K562 (cell line): ENCODE measurements around the gene DSE.

ENCODE experiments used
- CREB3 ChIP-seq: fragments of 450-650 bp; conservative IDR thresholded peaks from 2 replicates; pipeline ENCODE4 v1.6.1; 2016; ENCODE audit warnings: missing genetic modification characterization, low read depth, mild to moderate bottlenecking, missing compliant biosample characterization, moderate library complexity
- CTCF ChIP-seq, 3 experiments: IDR thresholded peaks in 2 of 3; conservative IDR thresholded peaks in 1 of 3; 2 replicates each; pipeline ENCODE4 v1.5.1; 2011 to 2012; ENCODE audit warnings: low read length in 3 of 3, mild to moderate bottlenecking in 3 of 3, control low read depth in 2 of 3, improper control_type of control experiment in 1 of 3, inconsistent platforms in 1 of 3, low read depth in 1 of 3, mixed read lengths in 1 of 3, moderate library complexity in 1 of 3; ENCODE audit not compliant: insufficient read depth in 2 of 3
- FOS ChIP-seq: IDR thresholded peaks from 3 replicates; pipeline ENCODE4 v1.6.1; 2011; ENCODE audit not compliant: insufficient read length; ENCODE audit errors: extremely low read depth
- KAT8 ChIP-seq: fragments of 450-650 bp; IDR thresholded peaks from 2 replicates; pipeline ENCODE4 v1.6.1; 2016; ENCODE audit warnings: low read depth, mild to moderate bottlenecking
- NFXL1 ChIP-seq: fragments of 450-650 bp; formaldehyde crosslinking; IDR thresholded peaks from 2 replicates; pipeline ENCODE4 v1.4.0; 2021; ENCODE audit warnings: mild to moderate bottlenecking
- POLR2A ChIP-seq: fragments of 450-650 bp; conservative IDR thresholded peaks from 2 replicates; pipeline ENCODE4 v1.6.1; 2016
- RAD51 ChIP-seq: fragments of 450-650 bp; IDR thresholded peaks from 2 replicates; pipeline ENCODE4 v1.7.1; 2016; ENCODE audit warnings: low read depth, mild to moderate bottlenecking, borderline replicate concordance
- SP1 ChIP-seq: sonication (generic); formaldehyde crosslinking; IDR thresholded peaks from 2 replicates; pipeline ENCODE4 v1.8.1; 2022; ENCODE audit warnings: mild to moderate bottlenecking, missing genetic modification reagents
- ZNF408 ChIP-seq: fragments of 250-450 bp; sonication (Bioruptor Pico); IDR thresholded peaks from 2 replicates; pipeline ENCODE4 v1.4.0; 2020; ENCODE audit warnings: low read depth, mild to moderate bottlenecking, moderate library complexity
- TF ChIP-seq, protein P1 (sequence below), 2 experiments: fragments of 450-650 bp; IDR thresholded peaks; 2 replicates each; pipeline ENCODE4 v1.6.1; 2016
- TF ChIP-seq, protein P2 (sequence below): fragments of 250-450 bp; sonication (Bioruptor Pico); IDR thresholded peaks from 2 replicates; pipeline ENCODE4 v1.8.0; 2021; ENCODE audit warnings: moderate library complexity, mild to moderate bottlenecking, inconsistent platforms
- TF ChIP-seq, protein P3 (sequence below), 2 experiments: fragments of 450-650 bp in 1 of 2; sonication (generic) in 1 of 2; formaldehyde crosslinking; conservative IDR thresholded peaks; 2 replicates each; pipeline versions ENCODE4 v1.4.0 to v1.8.1; 2020 to 2022; ENCODE audit warnings: mild to moderate bottlenecking in 1 of 2, missing genetic modification reagents in 1 of 2

GRCh38 chr6:116419069-116419786 lies 48.5 kb downstream of the DSE start:
- no peak for TF ChIP-seq CTCF (IDR thresholded peaks at IDR 0.05 in 2 of 3, conservative IDR thresholded peaks at IDR 0.05 in 1 of 3; ENCODE audit: insufficient read depth in 2 of 3, low read depth in 1 of 3, low read length in 3 of 3)
- no peak for TF ChIP-seq RAD51
- TF ChIP-seq KAT8, result no peak
- TF ChIP-seq SP1 (CRISPR knock-in tag), result no peak
- TF ChIP-seq CREB3 (tag), result no peak
- TF ChIP-seq POLR2A, result no peak
- TF ChIP-seq ZNF408 (CRISPR knock-in tag), result no peak
- TF ChIP-seq FOS, result no peak
- TF ChIP-seq, protein P1, sequence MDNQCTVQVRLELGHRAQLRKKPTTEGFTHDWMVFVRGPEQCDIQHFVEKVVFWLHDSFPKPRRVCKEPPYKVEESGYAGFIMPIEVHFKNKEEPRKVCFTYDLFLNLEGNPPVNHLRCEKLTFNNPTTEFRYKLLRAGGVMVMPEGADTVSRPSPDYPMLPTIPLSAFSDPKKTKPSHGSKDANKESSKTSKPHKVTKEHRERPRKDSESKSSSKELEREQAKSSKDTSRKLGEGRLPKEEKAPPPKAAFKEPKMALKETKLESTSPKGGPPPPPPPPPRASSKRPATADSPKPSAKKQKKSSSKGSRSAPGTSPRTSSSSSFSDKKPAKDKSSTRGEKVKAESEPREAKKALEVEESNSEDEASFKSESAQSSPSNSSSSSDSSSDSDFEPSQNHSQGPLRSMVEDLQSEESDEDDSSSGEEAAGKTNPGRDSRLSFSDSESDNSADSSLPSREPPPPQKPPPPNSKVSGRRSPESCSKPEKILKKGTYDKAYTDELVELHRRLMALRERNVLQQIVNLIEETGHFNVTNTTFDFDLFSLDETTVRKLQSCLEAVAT (IDR thresholded peaks at IDR 0.05), result no peak
- TF ChIP-seq, protein P2, sequence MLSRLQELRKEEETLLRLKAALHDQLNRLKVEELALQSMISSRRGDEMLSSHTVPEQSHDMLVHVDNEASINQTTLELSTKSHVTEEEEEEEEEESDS (CRISPR knock-in tag), result no peak
- TF ChIP-seq NFXL1 (CRISPR knock-in tag), result no peak
- TF ChIP-seq, protein P3, sequence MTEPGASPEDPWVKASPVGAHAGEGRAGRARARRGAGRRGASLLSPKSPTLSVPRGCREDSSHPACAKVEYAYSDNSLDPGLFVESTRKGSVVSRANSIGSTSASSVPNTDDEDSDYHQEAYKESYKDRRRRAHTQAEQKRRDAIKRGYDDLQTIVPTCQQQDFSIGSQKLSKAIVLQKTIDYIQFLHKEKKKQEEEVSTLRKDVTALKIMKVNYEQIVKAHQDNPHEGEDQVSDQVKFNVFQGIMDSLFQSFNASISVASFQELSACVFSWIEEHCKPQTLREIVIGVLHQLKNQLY (CRISPR knock-in tag; conservative IDR thresholded peaks at IDR 0.05), result no peak
